Activated CD4-positive, alpha-beta T cell treated with anti-CD3 and anti-CD28 coated beads, Interleukin-2, amount 10 ng/mL, durations not matched to agents 24 days and 14 days (primary cell): ENCODE measurements around the gene OSBP2. TPM values are rescaled to one million over a fixed set of nuclear protein-coding genes. Genes with fewer than 3 reads are reported as not detected.
"Not testable (repeated sequence)": the region's sequence is repeated elsewhere in the genome, so short reads cannot be mapped to it uniquely, and the experiment has no call there.

Experiments used
- DNase-seq: peaks from one replicate; pipeline ENCODE4 v3.0.0; 2022
- H3K27ac Mint-ChIP-seq: one replicate; pipeline ENCODE4 v1.8.0; 2022; ENCODE audit warnings: mild to moderate bottlenecking, mixed read lengths
- H3K27me3 Mint-ChIP-seq: one replicate; pipeline ENCODE4 v1.8.0; 2022; ENCODE audit warnings: mixed read lengths
- H3K36me3 Mint-ChIP-seq: one replicate; pipeline ENCODE4 v1.8.0; 2022; ENCODE audit warnings: low read depth, mild to moderate bottlenecking, mixed read lengths
- H3K4me1 Mint-ChIP-seq: one replicate; pipeline ENCODE4 v1.8.0; 2021; ENCODE audit warnings: mixed read lengths
- H3K4me3 Mint-ChIP-seq: one replicate; pipeline ENCODE4 v1.8.0; 2022; ENCODE audit warnings: mild to moderate bottlenecking, moderate library complexity, mixed read lengths
- H3K9me3 Mint-ChIP-seq: one replicate; pipeline ENCODE4 v1.8.0; 2021; ENCODE audit warnings: mixed read lengths
- intact Hi-C: fragments of 100-400 bp; cut with micrococcal nuclease; formaldehyde crosslinking; loops from one replicate; pipeline ENCODE4 v1.15.1; 2023
- total RNA-seq: library from RNA; stranded (reverse); gene quantifications from 2 replicates; pipeline ENCODE4 v1.2.3, GENCODE V29; 2022

Gene OSBP2
- total RNA-seq, 1 donor from 2014 or later = 2.6 TPM

GRCh38 chr22:30689622-30690021 is 5.1 kb upstream of the OSBP2 start:
- intact Hi-C loops = loop anchor here (10.0 kb wide), 1 partner anchor 55 kb away; the partner anchor contains the start of gene SLC35E4
- Mint-ChIP-seq H3K9me3 (no peaks in the 10 kb centered on the region), H3K27me3 (peaks cover 13% of the 10 kb centered on the region), H3K36me3 (no peaks in the 10 kb centered on the region), H3K4me3 (no peak overlapping the region), H3K27ac (no peak overlapping the region), H3K4me1 (peaks cover 8% of the 10 kb centered on the region)
- DNase-seq = no peak

DNA sequence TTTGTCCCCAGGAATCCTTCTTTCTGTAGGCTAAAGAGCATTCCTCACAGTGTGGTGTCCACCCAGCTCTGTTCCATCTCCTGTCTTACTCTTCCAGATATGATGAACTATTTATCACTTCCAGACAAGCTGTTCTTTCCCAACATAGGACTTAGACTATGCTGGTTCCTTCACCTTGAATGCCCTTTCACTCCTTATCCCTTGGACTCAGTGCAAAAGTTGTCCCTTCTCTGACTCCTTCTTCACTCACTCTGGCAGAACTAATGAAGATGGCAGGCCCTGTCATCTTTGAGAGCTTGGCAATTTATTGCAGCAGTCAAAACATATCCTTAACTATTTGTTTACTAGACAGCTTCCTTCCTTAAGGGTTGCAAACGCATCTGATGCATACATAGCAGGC is 3.5 kb upstream of the OSBP2 start:
- Mint-ChIP-seq H3K9me3 (no peaks in the 10 kb centered on the region), H3K4me3 (no peak overlapping the region), H3K27me3 (peaks cover 20% of the 10 kb centered on the region), H3K36me3 (peaks cover 3% of the 10 kb centered on the region), H3K27ac (no peak overlapping the region), H3K4me1 (peaks cover 12% of the 10 kb centered on the region)
- no peak for DNase-seq
- intact Hi-C loops = loop anchor here (10.0 kb wide), 1 partner anchor 56 kb away; the partner anchor contains the start of gene SLC35E4

- DNase-seq = peak; percentile 85
- Mint-ChIP-seq H3K27ac (peak overlapping the region; percentile 71), H3K9me3 (no peaks in the 10 kb centered on the region), H3K4me1 (peaks cover 12% of the 10 kb centered on the region), H3K27me3 (peaks cover 24% of the 10 kb centered on the region), H3K4me3 (peak overlapping the region; percentile 85), H3K36me3 (peaks cover 3% of the 10 kb centered on the region)
- intact Hi-C loops = loop anchor here (10.0 kb wide), 1 partner anchor 59 kb away; the partner anchor contains the start of gene SLC35E4
Measured at GRCh38 chr22:30694171-30694639, 469 bp upstream of the OSBP2 start.

DNA sequence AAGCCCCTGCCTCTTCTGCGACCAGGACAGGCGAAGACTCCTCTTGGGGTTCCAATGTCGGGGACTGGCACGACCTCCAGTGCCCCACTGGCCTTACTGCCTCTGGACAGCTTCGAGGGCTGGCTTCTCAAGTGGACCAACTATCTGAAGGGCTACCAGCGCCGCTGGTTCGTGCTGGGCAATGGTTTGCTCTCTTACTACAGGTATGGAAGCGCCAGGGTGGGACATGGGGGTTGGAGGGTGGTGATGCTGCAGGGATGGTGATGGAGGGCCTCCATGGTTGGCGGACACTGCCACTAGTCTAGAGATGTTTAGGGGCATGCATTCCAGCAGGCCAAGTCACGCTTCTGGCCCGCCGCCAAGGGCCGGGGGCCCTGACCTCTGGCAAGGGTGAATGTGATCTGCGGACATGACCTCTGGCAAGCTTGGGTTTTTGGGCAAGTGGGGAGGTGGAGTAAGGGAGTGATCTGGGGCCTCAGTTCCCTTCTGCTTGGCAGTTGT is 727 bp downstream of the OSBP2 start:
- no peaks in the 10 kb centered on the region for H3K9me3 Mint-ChIP-seq
- peaks cover 10% of the 10 kb centered on the region for H3K4me1 Mint-ChIP-seq
- H3K36me3 Mint-ChIP-seq = peaks cover 3% of the 10 kb centered on the region
- H3K27me3 Mint-ChIP-seq = peaks cover 24% of the 10 kb centered on the region
- H3K4me3 Mint-ChIP-seq = peak overlapping the region; percentile 76
- intact Hi-C loops = loop anchor here (5.0 to 10.0 kb wide), 2 partner anchors 61 to 62 kb away; partner anchors contain the start of gene SLC35E4
- H3K27ac Mint-ChIP-seq = peak overlapping the region; percentile 63
- DNase-seq = peak; percentile 58

- intact Hi-C loops = loop anchor here (5.0 to 10.0 kb wide), 2 partner anchors 61 kb away; partner anchors contain the start of gene SLC35E4
- H3K36me3 Mint-ChIP-seq = peaks cover 3% of the 10 kb centered on the region
- H3K4me1 Mint-ChIP-seq = peaks cover 10% of the 10 kb centered on the region
- H3K4me3 Mint-ChIP-seq = peak overlapping the region; percentile 76
- H3K9me3 Mint-ChIP-seq = no peaks in the 10 kb centered on the region
- H3K27me3 Mint-ChIP-seq = peaks cover 24% of the 10 kb centered on the region
- peak overlapping the region; percentile 63 for H3K27ac Mint-ChIP-seq
- DNase-seq = no peak
Measured at GRCh38 chr22:30695871-30696655, 1.4 kb downstream of the OSBP2 start.

GRCh38 chr22:30697975-30698374 is 3.3 kb downstream of the OSBP2 start:
- Mint-ChIP-seq H3K27me3 (peaks cover 22% of the 10 kb centered on the region), H3K27ac (no peak overlapping the region), H3K4me1 (peaks cover 14% of the 10 kb centered on the region), H3K4me3 (no peak overlapping the region), H3K36me3 (peaks cover 3% of the 10 kb centered on the region), H3K9me3 (no peaks in the 10 kb centered on the region)
- intact Hi-C loops = loop anchor here (5.0 to 10.0 kb wide), 2 partner anchors 59 to 63 kb away; partner anchors contain the start of gene SLC35E4
- no peak for DNase-seq

DNA sequence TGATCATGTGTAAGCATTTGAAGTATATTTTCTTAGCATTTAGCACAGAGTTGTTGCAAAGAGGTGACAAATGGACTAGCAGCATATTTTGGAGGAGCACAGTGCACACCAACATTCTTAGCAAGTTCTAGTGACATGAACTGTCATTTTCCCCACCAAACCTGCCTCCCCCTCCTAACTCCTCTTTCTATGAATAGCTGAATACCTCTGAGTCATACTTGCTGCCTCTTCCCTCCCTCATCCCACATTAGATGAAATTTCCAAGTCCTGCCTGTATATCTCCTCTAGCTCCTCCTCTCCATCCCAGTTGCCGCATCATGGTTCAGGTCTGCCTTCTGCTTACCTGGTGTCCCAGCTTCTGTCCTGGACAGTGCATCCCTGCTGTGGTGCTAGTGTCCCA is 7.2 kb downstream of the OSBP2 start:
- no peak for DNase-seq
- no peaks in the 10 kb centered on the region for H3K36me3 Mint-ChIP-seq
- H3K4me3 Mint-ChIP-seq = no peak overlapping the region
- intact Hi-C loops = no loop called here
- no peaks in the 10 kb centered on the region for H3K9me3 Mint-ChIP-seq
- peaks cover 21% of the 10 kb centered on the region for H3K4me1 Mint-ChIP-seq
- peaks cover 3% of the 10 kb centered on the region for H3K27me3 Mint-ChIP-seq
- H3K27ac Mint-ChIP-seq = no peak overlapping the region

GRCh38 chr22:30702856-30703255 is 8.2 kb downstream of the OSBP2 start:
- no peak for DNase-seq
- Mint-ChIP-seq H3K9me3 (no peaks in the 10 kb centered on the region), H3K4me3 (no peak overlapping the region), H3K27me3 (peaks cover 2% of the 10 kb centered on the region), H3K36me3 (no peaks in the 10 kb centered on the region), H3K4me1 (peaks cover 21% of the 10 kb centered on the region), H3K27ac (no peak overlapping the region)
- intact Hi-C loops = no loop called here

DNA sequence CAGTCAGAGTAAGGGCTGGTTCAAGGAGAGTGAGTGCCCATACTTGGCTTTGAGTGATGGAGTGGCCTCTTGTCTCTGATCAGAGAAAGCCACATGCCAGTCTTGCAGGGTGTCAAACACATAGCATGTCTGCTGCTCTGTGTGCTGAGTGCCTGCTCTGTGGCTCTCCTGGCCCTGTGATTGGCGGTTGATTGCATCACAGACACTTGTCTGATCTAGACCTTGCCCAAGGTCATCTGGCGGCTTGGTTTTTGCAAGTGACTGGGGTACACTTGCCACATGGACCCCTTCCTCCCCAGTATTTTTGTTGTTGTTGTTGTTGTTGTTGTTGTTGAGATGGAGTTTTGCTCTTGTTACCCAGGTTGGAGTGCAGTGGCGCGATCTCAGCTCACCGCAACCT is 10.3 kb downstream of the OSBP2 start:
- no peak overlapping the region for H3K4me3 Mint-ChIP-seq
- no peaks in the 10 kb centered on the region for H3K27me3 Mint-ChIP-seq
- peaks cover 4% of the 10 kb centered on the region for H3K9me3 Mint-ChIP-seq
- no peak for DNase-seq
- intact Hi-C loops = no loop called here
- no peak overlapping the region for H3K27ac Mint-ChIP-seq
- H3K4me1 Mint-ChIP-seq = peaks cover 25% of the 10 kb centered on the region
- peaks cover 1% of the 10 kb centered on the region for H3K36me3 Mint-ChIP-seq

- H3K9me3 Mint-ChIP-seq = peaks cover 4% of the 10 kb centered on the region
- intact Hi-C loops = loop anchor here (1.0 kb wide), 1 partner anchor 36 kb away; no protein-coding TSS in a partner anchor
- DNase-seq = peak; percentile 62
Measured at GRCh38 chr22:30705710-30706651, 11.3 kb downstream of the OSBP2 start.

GRCh38 chr22:30709980-30710379 is 15.3 kb downstream of the OSBP2 start:
- not testable (repeated sequence) for H3K9me3 Mint-ChIP-seq, H3K27me3 Mint-ChIP-seq, H3K36me3 Mint-ChIP-seq, H3K4me3 Mint-ChIP-seq
- intact Hi-C loops = loop anchor here (1.0 to 2.0 kb wide), 2 partner anchors 32 to 65 kb away; no protein-coding TSS in a partner anchor
- peak; percentile 78 for DNase-seq
- Mint-ChIP-seq H3K4me1 (peaks cover 26% of the 10 kb centered on the region), H3K27ac (peak overlapping the region; percentile 75)

More at GRCh38 chr22:30705710-30706651, 11.3 kb downstream of the OSBP2 start:
- Mint-ChIP-seq H3K4me1 (peaks cover 31% of the 10 kb centered on the region), H3K27ac (peak overlapping the region; percentile 72), H3K4me3 (no peak overlapping the region), H3K36me3 (peaks cover 3% of the 10 kb centered on the region), H3K27me3 (no peaks in the 10 kb centered on the region)

DNA sequence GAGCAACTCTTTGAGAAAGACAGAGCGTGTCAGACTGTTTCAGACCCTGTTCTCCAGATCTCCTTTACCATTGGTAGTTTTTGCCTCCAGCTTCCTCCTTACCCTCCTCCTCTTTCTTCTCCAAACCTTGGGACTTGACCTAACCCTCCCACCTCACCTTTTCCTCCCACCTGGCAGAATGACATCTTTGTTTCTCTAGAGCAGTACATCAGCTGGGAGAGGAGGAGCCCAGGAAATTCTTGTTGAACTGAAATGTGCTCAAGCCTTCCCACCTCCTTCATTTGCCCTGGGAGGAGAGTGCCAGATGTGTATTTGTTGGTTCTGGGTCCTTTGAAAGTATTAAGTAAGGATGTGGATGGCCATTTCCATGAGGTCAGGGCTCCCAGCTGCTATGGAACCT is 17.4 kb downstream of the OSBP2 start:
- no peaks in the 10 kb centered on the region for H3K27me3 Mint-ChIP-seq
- DNase-seq = no peak
- intact Hi-C loops = no loop called here
- peaks cover 4% of the 10 kb centered on the region for H3K9me3 Mint-ChIP-seq
- H3K4me1 Mint-ChIP-seq = peaks cover 10% of the 10 kb centered on the region
- peaks cover 3% of the 10 kb centered on the region for H3K36me3 Mint-ChIP-seq
- H3K4me3 Mint-ChIP-seq = no peak overlapping the region
- H3K27ac Mint-ChIP-seq = no peak overlapping the region

DNA sequence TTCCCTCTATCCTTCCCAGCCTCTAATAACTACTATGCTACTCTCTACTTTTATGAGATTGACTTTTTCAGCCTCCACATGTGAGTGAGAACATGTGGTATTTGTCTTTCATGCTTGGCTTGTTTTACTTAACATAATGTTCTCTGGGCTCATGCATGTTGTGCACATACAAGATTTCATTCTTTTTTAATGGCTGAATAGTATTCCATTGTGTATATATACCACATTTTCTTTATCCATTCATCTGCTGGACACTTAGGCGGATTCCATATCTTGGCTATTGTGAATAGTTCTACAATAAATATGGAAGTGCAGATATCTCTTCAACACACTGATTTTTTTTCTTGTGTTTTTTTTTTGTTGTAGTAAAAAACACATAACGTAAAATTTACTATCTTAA is 19.4 kb downstream of the OSBP2 start:
- H3K27me3 Mint-ChIP-seq = no peaks in the 10 kb centered on the region
- H3K27ac Mint-ChIP-seq = no peak overlapping the region
- H3K9me3 Mint-ChIP-seq = peaks cover 4% of the 10 kb centered on the region
- H3K36me3 Mint-ChIP-seq = peaks cover 3% of the 10 kb centered on the region
- H3K4me1 Mint-ChIP-seq = peaks cover 10% of the 10 kb centered on the region
- no peak for DNase-seq
- intact Hi-C loops = no loop called here
- H3K4me3 Mint-ChIP-seq = no peak overlapping the region
